G401.6 (cell line): ENCODE results near the gene MEN1.
"Not testable (repeated sequence)": the region's sequence is repeated elsewhere in the genome, so short reads cannot be mapped to it uniquely, and the experiment has no call there.

Experiments used
- FAIRE-seq: peaks from 2 replicates; lab custom pipeline; 2012; peaks lifted over from hg19 to GRCh38; lab: Jason Lieb, UNC

MEN1 gene

GRCh38 chr11:64845776-64846129 lies 35.4 kb upstream of the MEN1 start:
- not testable (repeated sequence) for FAIRE-seq

DNA sequence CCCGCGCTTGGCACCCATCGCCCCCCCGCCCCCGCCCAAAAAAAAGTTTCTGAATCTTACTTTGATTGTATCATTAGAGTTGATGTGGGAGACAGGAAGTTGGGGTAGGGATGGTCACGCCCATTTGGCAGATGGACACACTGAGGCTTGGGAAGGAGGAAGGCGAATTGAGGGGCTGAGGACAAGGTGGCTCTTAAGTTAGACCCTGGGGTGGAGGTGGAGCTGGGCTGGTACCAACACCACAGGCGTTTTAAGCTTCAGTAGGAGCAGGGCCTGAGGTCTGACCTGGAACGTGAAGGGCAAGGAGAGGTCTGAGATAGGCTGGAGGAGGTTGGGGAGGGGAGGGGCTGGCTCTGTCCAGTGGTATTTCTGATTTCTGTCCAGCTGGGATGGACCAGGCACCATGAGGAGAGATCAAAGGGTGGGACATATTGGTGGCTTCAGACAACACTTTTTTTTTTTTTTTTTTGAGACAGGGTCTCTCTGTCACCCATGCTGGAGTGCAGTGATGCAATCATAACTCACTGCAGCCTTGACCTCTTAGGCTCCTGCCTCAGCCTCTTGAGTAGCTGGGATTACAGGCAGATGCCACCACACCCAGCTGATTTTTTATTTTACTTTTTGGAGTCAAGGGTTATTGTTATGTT lies 34.9 kb upstream of the MEN1 start:
- no peak for FAIRE-seq

GRCh38 chr11:64844330-64845128 lies 34.2 kb upstream of the MEN1 start, which contains the start of gene CDC42BPG:
Gene CDC42BPG, minus strand, starts transcription at chr11:64844653. Its CDS starts 84 bp downstream, at chr11:64844569.
- no peak for FAIRE-seq

DNA sequence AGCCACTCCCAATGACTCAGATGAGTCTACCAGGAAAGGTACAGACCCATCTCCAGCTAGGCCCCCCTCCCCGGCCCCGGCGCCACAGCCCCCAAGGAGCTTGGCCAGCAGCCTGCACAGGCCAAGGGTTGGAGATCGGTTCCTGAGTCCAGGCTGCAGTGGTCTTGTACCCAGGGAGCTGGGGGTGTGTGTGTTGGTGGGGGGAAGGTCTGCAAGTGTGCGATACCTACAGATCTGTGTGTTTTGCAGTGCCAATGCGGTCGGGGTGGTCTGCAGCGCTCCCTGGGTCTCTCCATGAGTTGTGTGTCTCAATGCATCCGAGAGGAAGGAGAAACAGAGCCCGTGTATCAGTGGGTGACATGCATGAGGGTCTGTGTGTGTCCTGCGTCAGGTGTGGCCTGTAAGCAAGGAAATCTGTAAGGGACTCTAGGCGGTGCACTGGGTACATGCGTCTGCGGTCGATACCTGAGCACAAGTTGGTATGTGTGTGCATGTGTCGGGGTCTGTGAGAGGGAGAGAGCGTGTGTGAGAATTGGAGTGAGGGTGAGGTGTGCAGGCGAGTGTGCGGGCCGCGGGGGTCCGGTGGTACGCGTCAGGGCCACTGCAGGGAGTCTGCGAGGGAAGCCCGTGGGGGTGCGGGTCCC lies 33.5 kb upstream of the MEN1 start:
- no peak for FAIRE-seq

GRCh38 chr11:64842851-64843685 lies 32.7 kb upstream of the MEN1 start:
- no peak for FAIRE-seq

GRCh38 chr11:64842366-64842759 lies 32.0 kb upstream of the MEN1 start:
- FAIRE-seq = no peak

GRCh38 chr11:64841592-64842365 lies 31.4 kb upstream of the MEN1 start:
- FAIRE-seq = no peak

GRCh38 chr11:64839887-64840782 lies 29.8 kb upstream of the MEN1 start:
- FAIRE-seq = no peak

- no peak for FAIRE-seq
Observed at GRCh38 chr11:64839335-64839734, 29.0 kb upstream of the MEN1 start.

GRCh38 chr11:64838600-64839334 lies 28.4 kb upstream of the MEN1 start:
- no peak for FAIRE-seq

- FAIRE-seq = no peak
Observed at GRCh38 chr11:64837887-64838351, 27.6 kb upstream of the MEN1 start.

DNA sequence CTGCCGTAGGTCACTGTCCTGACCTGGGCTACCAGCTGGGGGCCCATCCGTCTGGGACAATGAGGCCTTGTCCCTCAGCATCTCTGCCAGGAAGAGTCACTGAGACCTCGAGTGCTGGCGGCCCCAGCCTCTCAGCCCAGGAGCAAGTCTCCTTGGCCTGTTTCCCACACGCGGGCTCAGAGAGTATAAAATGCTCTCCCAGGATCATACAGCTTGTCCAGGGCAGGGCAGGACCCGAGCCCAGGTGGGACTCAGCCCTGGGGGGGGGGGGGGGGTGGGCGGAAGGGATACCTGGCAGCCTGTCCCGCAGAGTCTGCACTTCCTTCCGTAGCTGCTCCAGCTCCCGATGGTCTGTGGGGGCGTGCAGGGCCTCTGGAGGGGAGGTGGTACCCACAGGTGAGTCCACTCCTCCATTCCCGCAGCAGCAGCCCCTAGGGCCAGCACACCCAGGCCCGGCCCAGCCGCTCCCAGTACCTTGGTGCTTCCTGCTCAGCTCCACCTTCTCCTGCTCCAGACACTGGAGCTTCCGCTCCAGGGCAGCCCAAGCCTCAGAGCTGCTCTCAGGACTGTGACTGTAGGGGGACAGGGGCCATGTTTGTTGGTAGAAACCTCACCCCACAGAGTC lies 26.2 kb upstream of the MEN1 start:
- no peak for FAIRE-seq

- FAIRE-seq = no peak
Observed at GRCh38 chr11:64835616-64836447, 25.5 kb upstream of the MEN1 start.

DNA sequence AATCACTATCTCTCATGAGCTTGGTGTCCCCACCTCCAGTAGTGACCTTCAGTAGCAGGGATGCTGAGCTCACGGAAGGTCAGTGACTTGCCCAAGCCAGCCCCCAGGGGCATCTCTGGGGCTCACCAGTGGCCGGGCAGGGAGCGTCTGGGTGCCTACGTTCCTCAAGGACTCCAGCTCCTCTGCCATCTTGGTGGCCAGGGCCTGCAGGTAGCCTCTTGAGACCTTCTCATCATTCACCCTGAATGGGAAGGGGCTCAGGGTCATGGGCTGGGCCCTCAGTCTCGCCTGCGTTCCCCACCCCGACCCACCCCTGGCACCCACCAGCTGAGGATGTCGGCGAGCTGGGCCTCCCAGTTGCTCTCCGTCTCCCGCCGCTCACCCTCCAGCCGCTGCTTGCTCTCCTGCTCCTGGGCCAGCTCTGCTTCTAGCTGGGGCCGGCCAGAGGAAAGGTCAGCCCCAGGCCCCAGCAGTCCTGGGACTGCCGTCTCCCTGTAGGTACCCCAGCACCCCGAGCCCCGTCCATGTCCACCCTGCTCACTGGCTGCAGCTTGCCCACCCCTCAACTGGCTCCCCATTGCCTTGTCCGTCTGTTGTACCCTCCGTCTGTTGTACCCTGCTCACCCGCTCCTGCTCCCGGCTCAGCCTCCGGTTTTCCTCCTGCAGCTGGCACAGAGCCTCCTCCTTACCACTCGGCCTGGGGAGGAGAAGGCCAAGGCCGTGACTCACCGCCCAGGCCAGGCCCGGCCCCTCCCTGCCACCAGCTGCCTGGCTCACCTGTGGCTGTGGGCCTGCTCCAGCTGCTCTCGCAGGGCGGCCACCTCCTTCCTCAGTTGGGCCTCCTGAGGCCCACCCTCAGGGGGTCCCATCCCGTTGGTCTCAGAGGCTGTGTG lies 24.6 kb upstream of the MEN1 start:
- no peak for FAIRE-seq

DNA sequence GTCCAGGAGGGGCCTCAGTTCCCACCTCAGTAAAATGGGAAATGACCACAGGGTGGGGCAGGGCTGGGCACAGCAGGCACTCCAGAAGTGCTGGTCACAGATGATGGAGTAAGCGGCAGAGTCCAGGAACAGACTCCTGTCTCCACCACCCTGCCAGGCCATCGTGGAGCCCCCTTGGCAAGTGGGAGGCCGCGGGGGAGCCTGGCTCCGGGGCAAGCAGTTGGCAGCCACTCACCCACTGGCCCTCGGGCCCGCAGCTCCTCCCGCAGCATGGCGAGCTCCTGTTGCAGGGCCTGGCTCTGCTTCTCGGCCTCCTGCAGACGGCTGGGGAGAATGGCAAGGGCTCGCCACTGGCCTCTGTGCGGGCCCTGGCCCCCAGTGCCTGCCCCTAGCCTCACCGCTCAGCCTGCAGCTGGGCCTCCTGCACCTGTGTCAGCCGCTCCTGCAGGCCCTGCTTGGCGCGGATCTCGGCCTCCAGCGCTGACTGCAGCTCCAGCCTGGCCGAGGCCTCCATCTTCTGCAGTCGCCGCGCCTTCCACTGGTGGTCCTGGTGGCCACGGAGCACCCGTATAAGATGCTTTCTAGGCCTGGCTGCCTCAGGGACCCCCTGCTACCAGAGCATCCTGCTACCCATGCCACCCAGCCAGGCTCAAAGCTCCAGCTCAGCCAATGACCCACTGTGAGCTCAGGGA lies 23.8 kb upstream of the MEN1 start:
- FAIRE-seq = no peak

DNA sequence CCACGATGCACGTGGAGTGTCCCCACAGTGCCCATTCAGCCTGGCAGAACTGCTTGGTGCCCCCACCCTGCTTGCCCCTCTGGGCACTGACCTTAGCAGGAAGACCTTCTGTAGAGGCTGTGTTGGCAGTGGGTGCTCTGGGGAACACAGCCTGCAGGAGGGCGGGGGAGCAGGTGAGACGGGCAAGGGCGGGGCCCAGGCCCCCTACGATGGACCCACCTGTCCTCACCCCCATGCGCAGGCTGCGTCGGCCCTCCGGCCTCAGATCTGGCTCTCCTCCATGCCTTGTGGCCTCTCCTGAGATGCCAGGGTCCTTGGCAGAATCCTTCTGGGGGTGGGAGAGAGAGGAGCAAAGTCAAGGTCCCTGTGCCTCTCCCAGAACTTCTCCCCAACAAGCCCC lies 23.2 kb upstream of the MEN1 start:
- FAIRE-seq = no peak

- no peak for FAIRE-seq
Observed at GRCh38 chr11:64833198-64833502, 22.8 kb upstream of the MEN1 start.
